Choroid plexus epithelial cell (primary cell): ENCODE results near the gene RPUSD4.

Source experiments
- DNase-seq: peaks from one replicate; pipeline ENCODE4 v3.0.0-alpha.2; 2010; ENCODE audit warnings: low read depth
- H3K4me3 ChIP-seq: 2 replicates; pipeline ENCODE4 v1.5.1; 2011; ENCODE audit warnings: low read depth, mild to moderate bottlenecking, control low read depth, low read length, moderate library complexity
- CTCF ChIP-seq: conservative IDR thresholded peaks from 2 replicates; pipeline ENCODE4 v1.5.1; 2011; ENCODE audit warnings: low read depth, mild to moderate bottlenecking, control low read depth, inconsistent platforms, low read length, moderate library complexity

The RPUSD4 gene

DNA sequence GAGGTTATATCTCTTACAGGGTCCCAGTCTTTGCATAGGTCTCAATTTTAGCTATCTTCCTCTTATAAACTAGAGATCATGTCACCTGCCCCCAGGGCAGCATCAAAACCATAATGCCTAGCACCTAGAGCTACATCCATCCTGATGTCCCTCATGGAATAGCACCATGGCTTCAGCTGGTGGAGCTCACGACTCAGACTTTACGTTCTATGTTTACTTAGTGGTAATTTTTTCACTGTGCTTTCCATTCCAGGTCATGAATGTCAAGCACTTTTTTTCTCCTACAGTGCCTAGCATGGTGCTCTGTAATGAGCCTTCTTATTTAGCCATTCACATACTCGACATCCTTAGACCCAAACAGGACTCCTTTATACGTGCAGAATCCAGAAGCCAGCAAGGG, 58.4 kb downstream of the RPUSD4 start:
- no peak overlapping the region for H3K4me3 ChIP-seq
- no peak for DNase-seq
- no peak for TF ChIP-seq CTCF

GRCh38 chr11:126152586-126152985, 58.9 kb downstream of the RPUSD4 start:
- TF ChIP-seq CTCF: no peak
- DNase-seq: no peak

DNA sequence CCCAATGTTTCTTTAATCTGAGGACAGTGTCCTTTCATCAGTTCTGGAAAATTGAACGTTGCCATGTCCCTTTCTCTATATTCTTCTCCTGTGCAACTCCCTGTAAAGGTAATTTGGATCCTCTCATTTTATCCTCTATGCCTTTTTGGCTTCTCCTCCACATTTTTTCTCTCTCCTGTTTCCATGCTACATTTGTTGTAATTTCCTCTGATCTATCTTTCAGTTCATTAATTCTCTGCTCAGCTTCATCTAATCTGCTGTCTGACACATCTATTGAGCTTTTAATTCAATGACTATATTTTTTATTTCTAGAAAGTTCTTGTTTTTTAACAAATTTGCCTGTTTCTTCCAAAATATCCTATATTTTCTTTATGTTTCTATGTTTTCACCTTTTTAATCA, 59.3 kb downstream of the RPUSD4 start:
- TF ChIP-seq CTCF: no peak
- H3K4me3 ChIP-seq: no peak overlapping the region
- no peak for DNase-seq

More at GRCh38 chr11:126152586-126152985, 58.9 kb downstream of the RPUSD4 start:
- H3K4me3 ChIP-seq: no peak overlapping the region
